B cell (primary cell): ENCODE measurements around the gene ECT2. TPM values are rescaled to one million over a fixed set of nuclear protein-coding genes. Genes with fewer than 3 reads are reported as not detected.

Experiments used
- ATAC-seq: fragments of 200-7000 bp; cut with Tn5 transposase; one replicate; pipeline ENCODE4 v1.10.0; 2021; ENCODE audit warnings: low read depth, mild to moderate bottlenecking, moderate number of reproducible peaks, moderate library complexity
- CTCF ChIA-PET: fragments of 350-600 bp; sonication (Branson Sonifier 250); formaldehyde crosslinking; loops from one replicate; lab custom pipeline; 2021; ENCODE audit warnings: antibody characterized with exemption, inconsistent platforms; lab: Charles Lee
- POLR2A ChIA-PET: fragments of 350-600 bp; sonication (Branson Sonifier 250); formaldehyde crosslinking; loops from one replicate; lab custom pipeline; 2021; ENCODE audit warnings: antibody characterized with exemption; lab: Charles Lee
- DNase-seq: peaks from one replicate; pipeline ENCODE4 v3.0.0; 2013
- H2AFZ ChIP-seq: 2 replicates; pipeline ENCODE4 v1.6.1; 2012; ENCODE audit warnings: mild to moderate bottlenecking, low read depth, low read length; ENCODE audit not compliant: insufficient read depth, poor library complexity, severe bottlenecking
- H3K27ac ChIP-seq, 2 donors: 1 replicate in 1 of 2; 2 replicates in 1 of 2; pipeline ENCODE4 v1.5.1; 2012 to 2013; ENCODE audit warnings: low read length in 2 of 2, mild to moderate bottlenecking in 2 of 2, moderate library complexity in 1 of 2
- H3K27me3 ChIP-seq, 4 experiments: fragments of 200-600 bp in 1 of 4; sonication (generic) in 1 of 4; replicated peaks in 1 of 4; 1 replicate in 2 of 4; 2 replicates in 2 of 4; pipeline versions ENCODE4 v1.6.1 to v1.7.0; 2013 to 2016; ENCODE audit warnings: low read length in 3 of 4, mild to moderate bottlenecking in 2 of 4, mixed read lengths in 1 of 4, moderate library complexity in 1 of 4; ENCODE audit not compliant: insufficient read depth in 4 of 4, control insufficient read depth in 3 of 4; ENCODE audit errors: control extremely low read depth in 1 of 4
- H3K36me3 ChIP-seq, 2 experiments: replicated peaks in 1 of 2; 1 replicate in 1 of 2; 2 replicates in 1 of 2; pipeline versions ENCODE4 v1.6.1 to v1.7.1; 2013; ENCODE audit warnings: low read length in 1 of 2; ENCODE audit not compliant: insufficient read depth in 2 of 2, control insufficient read depth in 1 of 2; ENCODE audit errors: control extremely low read depth in 1 of 2, extremely low read depth in 1 of 2
- H3K4me1 ChIP-seq, 2 donors: fragments of 200-600 bp in 1 of 2; sonication (generic) in 1 of 2; 1 replicate in 1 of 2; 2 replicates in 1 of 2; pipeline versions ENCODE4 v1.5.1 to v1.6.1; 2013 to 2017; ENCODE audit warnings: low read length in 2 of 2; ENCODE audit not compliant: control insufficient read depth in 2 of 2, insufficient read depth in 2 of 2
- H3K4me2 ChIP-seq: replicated peaks from 2 replicates; pipeline ENCODE3; 2012; ENCODE audit warnings: mild to moderate bottlenecking, low read depth, low read length; ENCODE audit not compliant: poor library complexity, severe bottlenecking
- H3K4me3 ChIP-seq, 5 experiments: fragments of 200-600 bp in 1 of 5; sonication (generic) in 1 of 5; 1 replicate in 3 of 5; 2 replicates in 2 of 5; pipeline versions ENCODE4 v1.5.1 to v1.7.0; 2011 to 2016; ENCODE audit warnings: low read length in 4 of 5, mild to moderate bottlenecking in 4 of 5, low read depth in 2 of 5, control low read depth in 1 of 5, moderate library complexity in 1 of 5; ENCODE audit not compliant: insufficient read depth in 1 of 5; ENCODE audit errors: control extremely low read depth in 1 of 5, extremely low read depth in 1 of 5
- H3K79me2 ChIP-seq: fragments of 200-600 bp; sonication (generic); one replicate; pipeline ENCODE4 v1.6.0; 2016; ENCODE audit warnings: low read length; ENCODE audit not compliant: control insufficient read depth, insufficient read depth
- H3K9ac ChIP-seq: fragments of 200-600 bp; sonication (generic); 2 replicates; pipeline ENCODE4 v1.6.1; 2017; ENCODE audit warnings: mild to moderate bottlenecking, low read length, moderate library complexity
- H3K9me3 ChIP-seq, 3 donors: one replicate each; pipeline versions ENCODE4 v1.6.1 to v1.7.1; 2013; ENCODE audit warnings: low read length in 2 of 3; ENCODE audit not compliant: control insufficient read depth in 2 of 3, insufficient read depth in 1 of 3; ENCODE audit errors: control extremely low read depth in 1 of 3
- H4K20me1 ChIP-seq: 2 replicates; pipeline ENCODE4 v1.6.0; 2012; ENCODE audit warnings: mild to moderate bottlenecking, low read length; ENCODE audit not compliant: insufficient read depth, control insufficient read depth, poor library complexity, severe bottlenecking
- H3K27ac Mint-ChIP-seq: one replicate; pipeline ENCODE4 v1.8.0; 2021; ENCODE audit warnings: mixed read lengths
- H3K27me3 Mint-ChIP-seq: one replicate; pipeline ENCODE4 v1.8.0; 2021; ENCODE audit warnings: mixed read lengths
- H3K4me1 Mint-ChIP-seq: one replicate; pipeline ENCODE4 v1.8.0; 2021; ENCODE audit warnings: mixed read lengths
- H3K4me3 Mint-ChIP-seq: one replicate; pipeline ENCODE4 v1.8.0; 2021; ENCODE audit warnings: mixed read lengths
- H3K9me3 Mint-ChIP-seq: one replicate; pipeline ENCODE4 v1.8.0; 2022; ENCODE audit warnings: mixed read lengths; ENCODE audit not compliant: insufficient read depth
- CTCF ChIP-seq: fragments of 200-600 bp; IDR thresholded peaks from one replicate; pipeline ENCODE4 v1.8.0; 2022; ENCODE audit warnings: antibody characterized with exemption, mild to moderate bottlenecking
- EZH2 ChIP-seq: IDR thresholded peaks from 2 replicates; pipeline ENCODE4 v1.6.1; 2012; ENCODE audit warnings: borderline replicate concordance, low read depth, mild to moderate bottlenecking, moderate library complexity, low read length; ENCODE audit not compliant: insufficient read depth, poor library complexity, severe bottlenecking
- WGBS: methylation state at CpG from one replicate; pipeline ENCODE4 v1.1.5; 2013; ENCODE audit warnings: missing lambda C conversion rate; ENCODE audit not compliant: insufficient coverage; 5-methylcytosine and 5-hydroxymethylcytosine counted together
- intact Hi-C: fragments of 100-400 bp; cut with micrococcal nuclease; formaldehyde crosslinking; loops from one replicate; pipeline ENCODE4 v1.10.0; 2022
- polyA plus RNA-seq: library from polyadenylated mRNA; depleted of rRNA; stranded (reverse); fragments of >200 nt; gene quantifications from 2 replicates; pipeline ENCODE4 v1.2.3, GENCODE V29; 2012
- total RNA-seq, 2 donors: library from RNA; stranded (reverse); fragments of 120-200 nt in 1 of 2; gene quantifications; 1 replicate in 1 of 2; 2 replicates in 1 of 2; pipeline versions ENCODE4 v1.2.3 to v1.2.4, GENCODE V29; 2013 to 2022

The ECT2 gene
- total and polyA plus RNA-seq, 2 donors (not counting 1 experiment from before 2014, with no cell fraction given): 1.00 to 5.1 TPM

GRCh38 chr3:172770382-172770781 is 19.9 kb downstream of the ECT2 start:
- WGBS: no CpG with 5 or more reads among the region's 1 CpG
- Histone ChIP-seq H3K27ac (no peak overlapping the region), H3K27me3 (no peaks in the 10 kb centered on the region), H2AFZ (no peak overlapping the region), H3K9ac (no peak overlapping the region), H3K36me3 (peaks cover 0 to 3% of the 10 kb centered on the region in 2 experiments), H3K9me3 (no peaks in the 10 kb centered on the region), H4K20me1 (no peaks in the 10 kb centered on the region), H3K4me1 (no peaks in the 10 kb centered on the region), H3K4me2 (no peak overlapping the region), H3K79me2 (no peaks in the 10 kb centered on the region), H3K4me3 (no peak overlapping the region)
- H3K27ac Mint-ChIP-seq: no peak overlapping the region
- ChIA-PET POLR2A (no interaction called here), CTCF (no interaction called here)
- no peak for ATAC-seq
- no peak for DNase-seq
- no peaks in the 10 kb centered on the region for H3K4me1 Mint-ChIP-seq
- intact Hi-C loops: no loop called here
- no peaks in the 10 kb centered on the region for H3K9me3 Mint-ChIP-seq
- no peak for TF ChIP-seq CTCF
- TF ChIP-seq EZH2: no peak
- H3K27me3 Mint-ChIP-seq: no peaks in the 10 kb centered on the region
- H3K4me3 Mint-ChIP-seq: no peak overlapping the region

GRCh38 chr3:172771672-172772071 is 21.1 kb downstream of the ECT2 start:
- intact Hi-C loops: no loop called here
- POLR2A ChIA-PET: no interaction called here

More at GRCh38 chr3:172771672-172772071, 21.1 kb downstream of the ECT2 start:
- H3K4me2 ChIP-seq: no peak overlapping the region
- no peak overlapping the region for H3K9ac ChIP-seq
- H3K27me3 ChIP-seq: no peaks in the 10 kb centered on the region
- TF ChIP-seq CTCF (no peak), EZH2 (no peak)
- Mint-ChIP-seq H3K27ac (no peak overlapping the region), H3K9me3 (no peaks in the 10 kb centered on the region), H3K4me1 (no peaks in the 10 kb centered on the region), H3K27me3 (no peaks in the 10 kb centered on the region), H3K4me3 (no peak overlapping the region)
- no peaks in the 10 kb centered on the region for H3K4me1 ChIP-seq
- no CpG with 5 or more reads among the region's 2 CpGs for WGBS
- no peak overlapping the region for H2AFZ ChIP-seq
- peaks cover 0 to 3% of the 10 kb centered on the region in 2 experiments for H3K36me3 ChIP-seq
- DNase-seq (no peak), ATAC-seq (no peak)
- no peak overlapping the region for H3K27ac ChIP-seq
- CTCF ChIA-PET: no interaction called here
- H3K9me3 ChIP-seq: no peaks in the 10 kb centered on the region
- no peak overlapping the region for H3K4me3 ChIP-seq
- no peaks in the 10 kb centered on the region for H3K79me2 ChIP-seq
- no peaks in the 10 kb centered on the region for H4K20me1 ChIP-seq
